ENCODE results near the gene SUMF1.
A peak's percentile ranks its signal among the peaks of the same experiment; 100 is the strongest.

The SUMF1 gene

DNA sequence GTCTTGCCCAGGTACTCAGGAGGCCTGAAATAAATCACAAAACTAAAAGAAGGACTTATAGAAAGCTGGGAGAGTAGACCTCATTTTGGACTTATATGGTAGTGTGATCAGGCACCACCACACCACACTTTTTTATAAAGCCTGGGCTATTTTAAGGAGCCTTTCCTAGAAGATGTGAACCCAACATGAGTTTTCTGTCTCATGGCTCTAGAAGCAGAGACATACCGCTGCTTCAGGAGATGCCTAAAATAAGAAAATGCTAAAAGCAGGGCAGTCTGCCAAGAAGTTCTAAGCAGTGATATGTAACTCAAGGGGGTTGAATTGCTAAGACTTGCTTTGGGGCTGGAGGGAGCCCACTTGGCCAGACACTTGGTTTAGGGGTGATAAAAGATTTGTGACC is 49.6 kb downstream of the SUMF1 start:
- DNase-seq: peak in 2 of 58 donors; percentile 6 to 7

DNA sequence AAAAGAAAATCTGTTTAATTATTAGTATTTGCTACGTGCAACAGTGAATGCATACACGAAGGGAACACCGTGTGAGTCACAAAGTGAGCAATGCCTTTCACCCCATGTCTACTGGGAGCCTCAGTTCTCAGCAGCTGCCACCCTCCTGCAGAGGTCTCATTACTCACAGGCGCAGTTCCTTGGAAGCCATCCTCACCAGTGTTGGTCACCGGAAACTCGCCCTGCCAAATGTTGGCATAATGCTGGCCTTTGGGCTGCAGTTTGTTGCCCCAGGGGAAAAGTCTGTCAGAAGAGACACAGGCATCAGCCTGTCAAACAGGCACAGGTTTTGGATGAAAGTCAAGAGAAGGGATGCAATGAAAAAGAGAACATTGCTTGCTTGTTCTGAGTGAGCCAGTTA is 50.1 kb downstream of the SUMF1 start:
- peak in 5 of 58 donors; percentile 4 to 42 (median 11) for DNase-seq

DNA sequence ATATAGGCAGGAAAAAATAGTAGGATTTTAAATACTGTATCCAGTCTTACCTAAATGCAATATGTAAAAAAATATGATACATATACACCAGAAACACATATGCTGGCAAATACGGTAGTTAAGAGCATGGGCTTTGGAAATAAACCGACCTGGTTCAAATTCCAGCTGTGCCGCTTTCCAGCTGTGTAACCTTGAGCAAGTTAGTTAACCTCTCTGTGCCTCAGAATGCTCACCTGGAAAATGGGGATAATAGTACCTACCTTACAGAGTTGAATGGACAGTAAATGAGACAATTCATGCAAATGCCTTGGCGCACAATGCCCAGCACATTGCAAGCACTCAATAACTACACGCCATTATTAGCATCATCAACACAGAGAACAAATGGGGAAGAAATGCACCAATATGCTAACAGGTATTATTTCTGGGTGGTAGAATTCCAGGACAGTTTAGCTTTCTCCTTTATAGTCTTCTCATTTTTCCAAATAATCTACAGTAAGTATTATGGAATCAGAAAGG is 50.6 kb downstream of the SUMF1 start:
- no peak for DNase-seq

DNA sequence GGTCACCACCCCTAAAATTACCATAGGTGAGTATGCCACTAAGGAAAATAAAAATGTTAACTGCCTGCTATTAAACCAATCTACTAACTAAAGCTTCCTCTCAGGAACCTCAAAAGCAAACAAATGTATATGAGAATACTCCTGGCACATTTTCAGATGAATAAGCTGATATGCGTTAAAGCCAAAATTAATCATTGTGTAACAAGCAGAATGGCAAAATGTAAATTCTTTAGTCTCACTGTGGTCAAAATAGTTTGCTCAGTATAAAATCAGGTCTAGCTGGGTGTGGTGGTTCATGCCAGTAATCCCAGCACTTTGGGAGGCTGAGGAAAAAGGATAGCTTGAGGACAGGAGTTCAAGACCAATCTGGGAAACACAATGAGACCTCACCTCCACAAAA is 53.6 kb downstream of the SUMF1 start:
- no peak for DNase-seq

DNA sequence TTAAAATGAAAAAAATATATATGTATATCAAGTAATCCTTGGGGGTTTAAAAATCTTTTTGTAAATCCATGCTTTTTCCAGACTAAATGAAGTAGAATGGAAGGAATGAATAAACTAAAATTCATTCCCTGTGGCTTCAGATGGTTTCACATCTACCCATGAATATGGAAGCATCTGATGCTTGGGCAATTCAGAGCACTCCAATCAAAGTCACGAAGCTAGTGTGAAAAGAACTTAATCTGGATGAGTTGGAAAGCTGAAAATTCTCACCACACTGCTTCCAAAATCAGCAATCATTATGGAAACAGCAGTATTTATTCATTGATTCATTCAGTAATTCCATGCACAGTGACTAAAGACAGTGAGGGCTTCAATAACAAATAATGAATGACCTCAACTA is 55.2 kb downstream of the SUMF1 start:
- no peak for DNase-seq

DNA sequence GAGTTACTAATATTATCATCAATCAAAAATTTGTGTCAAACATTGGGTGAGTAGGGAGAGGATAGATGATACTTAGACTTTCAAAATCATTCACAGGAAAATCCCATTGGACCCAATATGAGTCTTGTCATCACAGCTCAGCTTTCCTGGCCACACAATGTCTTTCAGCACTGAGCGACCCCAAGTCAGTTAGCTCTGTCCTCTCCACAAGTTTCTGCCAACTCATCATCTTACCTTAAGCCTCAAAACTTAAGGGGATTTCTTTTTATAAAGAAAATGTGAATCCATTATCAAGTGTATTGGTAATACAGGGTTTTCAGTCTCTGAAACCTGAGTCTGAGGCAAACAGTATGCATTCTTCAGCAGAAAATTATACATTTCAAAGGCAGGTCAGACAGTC is 55.8 kb downstream of the SUMF1 start:
- no peak for DNase-seq

DNA sequence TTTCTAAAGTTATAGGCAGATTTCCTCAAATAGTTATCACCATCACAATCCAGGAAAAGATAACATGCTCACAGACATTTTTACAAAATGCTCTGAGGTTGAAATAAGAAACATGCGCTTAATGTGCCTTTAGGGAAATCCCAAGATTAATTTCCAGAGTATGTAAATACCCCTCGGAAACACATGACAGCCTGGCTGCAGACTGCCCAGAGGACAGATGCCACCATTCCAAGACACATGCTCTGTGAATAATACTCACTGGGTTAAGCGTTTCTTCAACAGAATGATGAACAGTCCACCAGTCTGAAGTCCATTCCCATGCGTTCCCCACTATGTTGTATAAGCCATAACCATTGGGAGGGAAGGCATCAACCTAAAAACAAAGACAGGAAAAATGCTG is 56.5 kb downstream of the SUMF1 start:
- no peak for DNase-seq

DNA sequence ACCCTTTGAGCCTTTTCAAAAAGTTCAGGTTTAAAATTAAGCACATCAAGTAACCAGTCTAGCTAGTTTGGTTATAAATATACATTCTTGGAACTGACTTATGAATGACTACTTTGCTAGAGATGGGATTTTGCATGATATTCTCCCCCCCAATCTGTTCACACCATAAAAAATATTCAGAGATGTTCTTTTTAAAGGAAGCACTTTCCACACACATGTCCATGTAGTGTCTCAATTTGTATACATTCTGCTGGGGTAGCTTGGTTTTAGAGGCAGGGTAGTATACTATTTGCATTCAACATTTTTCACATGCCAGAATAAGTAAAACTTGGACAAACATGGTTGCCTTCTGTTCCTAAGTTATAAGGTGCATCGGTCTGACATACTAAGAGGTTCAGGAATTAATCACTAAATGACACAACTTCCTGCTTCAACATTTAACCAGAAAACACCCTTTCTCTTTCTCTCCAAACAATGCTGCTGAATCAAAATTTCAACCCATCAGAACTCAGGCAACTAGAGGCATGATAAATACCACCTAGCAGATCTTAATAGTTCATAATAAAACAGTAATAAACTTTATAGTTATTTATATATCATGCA is 57.0 kb downstream of the SUMF1 start:
- no peak for DNase-seq

DNA sequence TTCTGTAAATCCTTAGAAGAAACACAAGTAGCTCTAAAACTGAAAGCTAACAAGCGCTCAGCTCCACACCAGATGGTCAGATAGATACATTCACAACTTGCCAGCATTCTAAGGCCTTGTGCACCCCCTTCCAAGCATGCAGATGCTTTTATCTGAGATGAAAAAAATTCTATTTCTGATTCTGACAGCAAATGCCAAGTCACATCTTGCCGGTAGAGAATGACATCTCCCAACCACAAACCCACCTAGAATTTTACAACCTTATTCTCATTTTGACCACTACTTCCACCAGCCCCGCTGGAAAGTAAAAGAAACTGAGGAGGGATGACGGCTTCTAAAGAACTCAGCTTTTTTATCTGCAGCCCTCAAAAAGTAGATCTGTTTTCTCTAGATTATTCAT is 57.7 kb downstream of the SUMF1 start:
- DNase-seq: peak in 7 of 58 donors; percentile 6 to 20 (median 13)

DNA sequence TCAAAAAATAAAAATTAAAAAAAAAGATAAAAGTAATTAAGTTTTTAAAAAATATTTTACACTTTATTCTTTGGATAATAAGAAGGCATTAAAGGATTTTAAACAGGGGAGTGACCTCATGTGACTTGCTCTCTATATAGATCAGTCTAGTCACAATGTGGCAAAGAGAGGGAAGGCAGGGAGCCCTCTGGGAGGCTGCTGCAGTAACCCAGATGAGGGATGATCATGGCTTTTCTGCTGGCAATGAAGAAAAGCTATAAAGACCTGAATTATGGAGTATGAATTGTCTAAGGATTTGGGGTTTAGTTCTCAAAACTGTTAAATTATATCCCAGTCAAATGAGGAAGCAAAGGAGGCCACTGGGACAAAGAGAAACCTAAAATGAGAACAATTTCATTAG is 58.1 kb downstream of the SUMF1 start:
- no peak for DNase-seq

DNA sequence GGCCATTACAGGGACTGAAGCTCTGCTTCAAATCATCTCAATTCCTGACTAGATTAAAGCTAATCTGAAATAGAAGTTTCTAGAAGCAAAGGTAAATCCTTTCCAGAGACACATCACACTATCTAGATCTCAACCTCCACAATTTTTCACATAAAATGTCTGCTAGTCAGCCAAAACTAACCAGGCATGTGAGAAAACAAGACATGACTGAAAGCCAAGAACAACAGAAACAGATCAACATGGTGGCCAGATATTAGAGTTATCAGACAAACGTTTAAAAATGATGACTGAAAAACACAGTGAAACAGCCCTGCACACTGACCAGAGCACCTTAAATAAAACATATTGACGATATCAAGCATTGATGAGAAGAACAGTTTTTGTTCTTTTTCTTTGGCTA is 59.1 kb downstream of the SUMF1 start:
- DNase-seq: no peak

DNA sequence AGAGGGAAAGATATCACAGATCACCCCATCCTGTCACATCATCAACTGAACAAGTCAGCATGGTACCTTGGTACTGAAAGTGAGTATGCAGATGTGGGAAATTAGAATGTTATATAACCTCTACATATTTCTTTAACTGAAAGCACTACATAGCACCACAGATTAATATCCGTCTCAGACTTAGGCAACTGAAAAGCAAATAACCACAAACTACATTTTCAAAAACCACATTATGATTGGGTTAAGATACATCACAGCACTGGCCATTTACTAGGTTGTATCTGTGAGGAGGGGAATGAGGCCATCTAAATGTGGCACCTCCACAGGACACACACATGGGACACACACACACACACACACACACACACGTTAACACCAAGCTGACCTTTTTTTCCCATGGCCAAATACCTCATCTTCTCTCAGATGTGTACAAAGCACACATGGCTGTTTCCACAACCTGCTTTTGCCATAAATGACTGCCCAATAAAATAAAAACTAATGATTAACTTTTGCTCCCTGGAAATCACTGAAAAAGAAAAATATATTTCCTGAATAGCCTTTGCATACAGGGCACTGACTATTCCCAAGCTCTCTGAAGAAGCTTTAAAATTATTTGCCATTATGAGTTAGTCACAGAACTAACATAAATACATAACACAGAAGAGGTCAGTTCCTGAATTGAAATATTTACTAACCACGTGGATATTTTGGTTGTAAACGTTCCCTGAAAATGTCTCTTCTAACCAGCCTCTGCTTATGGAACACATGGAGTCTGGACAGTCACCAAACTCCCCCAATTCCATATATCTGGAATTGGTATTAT is 60.1 kb downstream of the SUMF1 start:
- DNase-seq: no peak

DNA sequence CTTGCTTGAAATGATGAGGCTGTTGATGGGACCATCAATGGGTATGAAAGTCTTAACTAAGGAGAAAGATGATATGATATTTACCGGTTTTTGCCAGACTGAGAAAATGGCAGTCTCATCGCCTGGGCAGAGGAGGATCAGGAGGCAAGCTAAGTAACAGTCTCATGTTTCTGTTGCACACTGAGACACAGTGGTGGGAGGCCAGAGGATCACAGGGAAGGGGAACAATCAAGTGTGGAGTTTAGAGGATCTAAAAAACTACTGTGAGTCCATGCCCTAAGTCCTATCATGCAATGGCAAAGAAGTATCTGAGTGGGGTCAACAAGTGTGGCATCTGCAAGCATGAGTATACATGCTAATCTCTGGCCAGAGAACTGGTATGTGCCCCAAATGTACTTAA is 62.2 kb downstream of the SUMF1 start:
- DNase-seq: no peak

DNA sequence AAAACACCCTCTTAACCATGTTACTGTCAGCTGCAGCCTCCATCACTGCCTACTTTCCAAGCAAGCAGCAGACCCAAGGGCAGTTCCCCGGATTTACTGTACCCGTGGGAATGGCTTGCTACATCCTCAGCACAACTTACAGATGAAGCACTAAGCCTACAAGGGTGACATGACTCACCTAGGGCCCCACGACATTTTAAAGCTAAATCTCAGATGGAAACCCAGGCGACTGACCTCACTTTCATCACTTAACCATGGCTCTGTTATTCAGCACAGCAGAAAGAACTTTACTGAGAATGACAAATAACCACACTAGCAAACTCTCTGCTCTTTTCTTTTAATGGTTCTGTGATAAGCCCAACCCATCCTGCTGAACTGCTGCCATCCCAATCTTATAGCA is 65.6 kb downstream of the SUMF1 start:
- DNase-seq: no peak

DNA sequence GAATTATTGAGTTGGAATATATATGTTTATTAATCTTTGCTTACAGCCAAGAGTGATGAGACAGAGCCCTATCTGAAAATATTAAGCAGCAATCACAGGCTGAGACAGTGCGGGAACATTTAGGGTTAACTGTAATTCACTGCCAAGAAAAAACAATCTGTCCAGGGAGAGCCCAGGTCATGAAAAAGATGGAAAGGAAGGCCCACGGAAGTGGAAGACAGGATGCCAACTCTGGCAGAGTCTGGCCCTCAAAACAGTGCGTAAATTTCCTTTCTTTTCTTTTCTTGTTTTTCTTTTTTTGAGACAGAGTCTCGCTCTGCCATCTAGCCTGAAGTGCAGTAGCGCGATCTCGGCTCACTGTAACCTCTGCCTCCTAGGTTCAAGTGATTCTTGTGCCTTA is 67.6 kb downstream of the SUMF1 start:
- DNase-seq: no peak

DNA sequence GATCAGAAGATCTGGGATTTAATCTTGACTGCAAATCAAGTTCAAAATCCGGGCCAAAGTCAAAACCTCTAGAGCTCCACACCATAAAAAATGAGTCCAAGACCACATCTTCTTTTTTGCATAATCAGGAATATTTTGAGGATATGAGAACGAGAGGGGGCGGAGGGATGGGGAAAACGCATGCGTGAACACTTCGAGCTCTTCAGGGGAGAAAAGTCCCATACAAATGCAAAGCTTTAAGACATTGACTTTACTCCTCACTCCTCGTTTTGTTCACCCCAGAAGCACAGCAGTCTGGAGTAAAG is 68.2 kb downstream of the SUMF1 start:
- DNase-seq: peak in 2 of 58 donors; percentile 1 to 9

DNA sequence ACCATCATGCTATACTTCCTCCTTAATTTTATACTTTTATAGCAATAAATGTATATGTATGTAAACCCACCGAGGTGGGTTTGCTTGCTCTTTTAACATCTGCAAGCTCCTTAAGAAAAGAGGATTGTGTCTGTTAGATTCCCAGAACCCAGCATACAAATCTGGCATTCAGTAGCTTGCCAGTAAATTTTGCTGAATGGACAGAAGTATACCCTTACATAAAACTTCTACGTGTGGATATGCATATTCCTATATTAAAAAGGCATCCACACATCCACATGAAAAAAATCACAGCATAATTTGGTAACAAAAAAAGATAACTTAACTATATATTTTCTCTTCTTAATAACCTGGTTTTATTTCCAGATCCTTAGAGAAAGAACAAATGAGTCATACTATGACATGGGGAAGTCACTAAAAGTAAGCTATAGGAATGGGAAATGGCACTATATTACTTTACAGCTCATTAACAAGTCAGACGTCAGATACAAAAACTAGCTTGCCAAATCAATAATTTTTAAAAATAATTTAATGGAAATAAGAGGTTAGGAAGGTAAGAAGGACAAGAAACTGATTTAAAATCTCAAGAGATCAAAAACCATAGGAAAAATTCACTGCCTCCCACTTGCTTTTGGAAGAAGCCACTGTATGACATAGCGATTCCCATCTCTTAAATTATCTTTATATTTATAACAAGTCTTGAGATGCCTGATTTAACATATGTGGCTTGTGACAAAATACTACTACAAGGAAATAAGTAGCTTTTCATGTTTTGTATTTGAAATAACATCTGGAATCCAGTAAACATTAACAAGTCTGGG is 68.7 kb downstream of the SUMF1 start:
- DNase-seq: no peak

DNA sequence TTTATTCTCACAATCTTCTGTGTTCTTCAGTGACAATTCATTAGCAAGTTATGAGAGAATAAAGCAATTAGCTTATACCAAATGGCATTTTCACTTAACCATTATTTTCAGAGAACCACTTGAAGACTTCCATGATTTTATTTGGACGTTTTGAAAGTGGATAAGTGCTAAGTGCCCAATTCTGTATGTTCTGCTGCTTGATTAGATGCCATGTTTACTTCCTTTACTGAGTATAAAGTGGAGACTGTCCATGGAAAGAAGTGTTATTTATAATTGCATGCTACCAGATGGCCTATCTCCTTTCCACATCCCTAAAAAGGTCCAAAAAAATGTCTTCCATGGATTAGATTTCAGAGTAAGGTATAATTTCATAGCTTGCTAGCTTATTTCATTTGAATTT is 69.6 kb downstream of the SUMF1 start:
- no peak for DNase-seq

DNA sequence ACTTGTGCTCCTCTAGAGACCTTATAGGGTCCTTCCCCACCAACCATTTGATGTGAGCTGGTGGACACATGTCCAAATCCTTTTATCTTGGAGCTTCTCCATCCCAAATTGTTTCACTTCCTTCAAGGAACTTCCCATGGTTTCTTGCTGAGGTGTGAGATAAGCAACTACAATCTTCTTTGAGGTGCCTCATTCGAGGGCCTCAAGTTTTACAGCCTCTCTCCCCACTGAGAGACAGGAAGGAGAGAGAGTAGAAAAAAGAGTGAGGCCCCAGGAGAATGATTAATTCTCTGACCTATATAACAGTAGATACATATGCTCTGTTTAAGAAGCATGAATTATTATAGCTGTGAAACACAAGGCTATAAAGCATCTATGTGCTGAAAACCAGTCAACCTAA is 70.5 kb downstream of the SUMF1 start:
- DNase-seq: no peak

DNA sequence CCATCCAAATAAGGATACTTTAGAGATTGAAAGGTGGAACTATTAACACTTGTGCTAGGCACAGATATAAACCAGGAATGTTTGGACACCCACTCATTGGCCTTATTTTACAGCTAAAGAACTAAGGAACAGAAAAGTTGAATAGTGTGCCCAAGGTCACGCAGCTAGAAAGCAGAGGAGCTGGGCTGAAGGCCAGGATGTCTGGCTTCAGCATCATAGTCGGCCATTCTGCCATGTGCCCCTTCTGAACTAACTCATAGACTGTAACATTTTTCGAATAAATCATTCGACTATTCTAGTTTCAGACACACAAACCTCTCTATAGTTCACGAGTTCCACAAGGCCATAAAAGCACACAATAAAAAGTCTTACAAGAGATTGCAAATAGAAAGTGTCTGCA is 71.1 kb downstream of the SUMF1 start:
- DNase-seq: no peak

DNA sequence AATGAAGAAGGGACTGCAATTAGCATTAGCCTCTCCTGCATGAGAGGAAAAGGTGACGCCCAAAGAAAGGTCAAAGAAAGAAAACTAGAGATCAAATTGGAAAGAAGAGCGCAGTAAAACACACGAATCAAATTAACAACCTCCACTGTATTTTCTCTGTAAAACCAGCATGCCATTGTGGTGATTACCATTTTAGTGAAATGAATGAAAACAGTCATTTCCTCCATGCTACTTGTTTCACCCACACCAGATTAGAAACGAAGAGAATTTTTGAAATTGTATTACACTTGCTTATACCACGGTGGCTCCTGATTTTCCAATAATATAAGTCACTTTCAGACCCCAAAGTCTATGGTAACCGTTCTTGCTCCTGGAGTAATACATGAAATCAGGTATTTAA is 71.6 kb downstream of the SUMF1 start:
- no peak for DNase-seq

DNA sequence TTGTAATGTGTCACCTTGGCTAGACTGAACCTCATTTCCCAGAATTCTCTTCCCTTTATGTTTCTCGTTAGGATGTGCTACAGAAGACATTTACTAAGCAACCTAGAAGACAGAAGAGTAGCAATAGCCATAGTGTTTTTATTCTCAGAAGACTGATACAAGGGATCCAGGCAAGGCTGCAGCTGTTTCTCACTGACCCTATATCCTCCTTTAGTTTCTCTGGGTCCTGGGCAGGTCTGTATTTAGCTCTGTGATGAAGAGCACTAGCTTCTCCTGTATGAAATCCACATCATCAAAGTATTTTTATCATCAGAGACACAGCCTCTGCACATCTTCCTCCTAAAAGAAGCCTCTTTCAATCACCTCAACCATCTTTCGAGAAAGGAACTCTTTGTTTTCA is 72.5 kb downstream of the SUMF1 start:
- DNase-seq: no peak

Measured in anterior cingulate cortex (tissue), 58 donors.